LNCAP (cell line): ENCODE results near the gene PPP2R1B.

ENCODE experiments used
- TF ChIP-seq, protein P1 (sequence below): fragments of 450-650 bp; IDR thresholded peaks from 2 replicates; pipeline ENCODE4 v1.5.1; 2017; ENCODE audit warnings: mild to moderate bottlenecking

The PPP2R1B gene

DNA sequence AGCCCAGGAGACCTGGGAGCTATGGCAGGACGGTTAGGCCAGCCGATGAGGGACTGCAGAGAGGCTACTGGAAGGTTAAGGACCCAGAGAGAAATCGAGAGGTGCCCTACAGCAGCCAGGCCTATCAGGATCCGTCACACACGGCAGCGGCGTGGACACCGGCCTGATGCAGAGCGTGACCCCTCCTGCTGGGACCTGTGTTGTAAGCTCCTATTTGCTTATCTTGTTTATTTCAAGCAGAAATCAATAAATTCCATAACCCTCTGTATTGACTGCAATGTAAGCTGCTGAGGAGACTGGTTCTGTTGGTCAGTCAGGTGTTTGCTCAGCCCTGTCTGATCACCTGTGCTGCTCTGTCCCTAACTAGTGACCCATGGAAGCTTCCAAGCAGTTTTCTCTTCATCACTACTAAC, 39.9 kb downstream of the PPP2R1B start:
- TF ChIP-seq, protein P1, sequence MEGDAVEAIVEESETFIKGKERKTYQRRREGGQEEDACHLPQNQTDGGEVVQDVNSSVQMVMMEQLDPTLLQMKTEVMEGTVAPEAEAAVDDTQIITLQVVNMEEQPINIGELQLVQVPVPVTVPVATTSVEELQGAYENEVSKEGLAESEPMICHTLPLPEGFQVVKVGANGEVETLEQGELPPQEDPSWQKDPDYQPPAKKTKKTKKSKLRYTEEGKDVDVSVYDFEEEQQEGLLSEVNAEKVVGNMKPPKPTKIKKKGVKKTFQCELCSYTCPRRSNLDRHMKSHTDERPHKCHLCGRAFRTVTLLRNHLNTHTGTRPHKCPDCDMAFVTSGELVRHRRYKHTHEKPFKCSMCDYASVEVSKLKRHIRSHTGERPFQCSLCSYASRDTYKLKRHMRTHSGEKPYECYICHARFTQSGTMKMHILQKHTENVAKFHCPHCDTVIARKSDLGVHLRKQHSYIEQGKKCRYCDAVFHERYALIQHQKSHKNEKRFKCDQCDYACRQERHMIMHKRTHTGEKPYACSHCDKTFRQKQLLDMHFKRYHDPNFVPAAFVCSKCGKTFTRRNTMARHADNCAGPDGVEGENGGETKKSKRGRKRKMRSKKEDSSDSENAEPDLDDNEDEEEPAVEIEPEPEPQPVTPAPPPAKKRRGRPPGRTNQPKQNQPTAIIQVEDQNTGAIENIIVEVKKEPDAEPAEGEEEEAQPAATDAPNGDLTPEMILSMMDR = no peak

DNA sequence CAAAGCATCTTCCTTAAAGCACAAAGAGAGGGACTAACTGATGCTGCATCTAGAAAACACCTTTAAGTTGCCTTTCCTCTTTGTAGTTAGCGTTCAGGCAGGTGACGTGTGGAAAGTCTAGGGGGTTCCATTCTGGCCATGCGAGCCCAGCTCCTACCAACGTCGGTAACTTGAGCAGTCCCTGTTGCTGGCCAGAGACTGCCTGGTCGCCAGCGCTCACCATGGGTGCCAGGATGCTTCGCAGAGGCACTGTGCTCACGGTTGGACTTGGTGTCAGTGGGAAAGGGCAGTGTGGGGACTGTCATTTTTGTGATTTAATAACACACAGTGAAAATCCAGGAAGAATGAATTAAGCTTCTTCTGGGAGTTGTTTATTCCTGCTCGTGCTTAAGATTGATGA, 40.6 kb downstream of the PPP2R1B start:
- TF ChIP-seq, protein P1 = no peak

DNA sequence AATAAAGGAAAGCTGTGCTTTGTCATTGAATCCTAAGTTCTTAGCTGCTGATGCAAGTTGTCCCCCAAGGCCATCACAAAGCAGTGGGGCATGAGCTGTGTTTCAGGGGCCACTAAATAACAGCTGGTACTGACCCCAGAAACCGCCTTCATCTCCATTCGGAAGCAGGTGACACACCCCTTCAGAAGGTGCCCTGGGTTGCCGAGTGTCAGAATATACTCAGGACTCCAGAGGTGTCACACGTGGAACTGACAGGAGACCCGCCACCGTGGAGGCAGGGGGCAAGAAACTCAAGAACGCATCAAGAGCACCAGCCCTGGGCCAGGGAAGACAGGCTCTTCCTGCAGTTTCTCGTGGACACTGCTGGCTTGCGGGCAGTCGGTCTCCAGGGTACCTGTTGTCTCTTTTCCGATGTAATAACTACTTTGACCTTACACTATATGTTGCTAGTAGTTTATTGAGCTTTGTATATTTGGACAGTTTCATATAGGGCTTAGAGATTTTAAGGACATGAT, 41.5 kb downstream of the PPP2R1B start:
- TF ChIP-seq, protein P1 = no peak

DNA sequence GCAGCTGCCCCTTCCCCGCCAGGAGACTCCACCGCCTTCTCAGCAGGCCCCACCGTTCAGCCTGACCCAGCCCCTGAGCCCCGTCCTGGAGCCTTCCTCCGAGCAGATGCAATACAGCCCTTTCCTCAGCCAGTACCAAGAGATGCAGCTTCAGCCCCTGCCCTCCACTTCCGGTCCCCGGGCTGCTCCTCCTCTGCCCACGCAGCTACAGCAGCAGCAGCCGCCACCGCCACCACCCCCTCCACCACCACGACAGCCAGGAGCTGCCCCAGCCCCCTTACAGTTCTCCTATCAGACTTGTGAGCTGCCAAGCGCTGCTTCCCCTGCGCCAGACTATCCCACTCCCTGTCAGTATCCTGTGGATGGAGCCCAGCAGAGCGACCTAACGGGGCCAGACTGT, 42.6 kb downstream of the PPP2R1B start:
- TF ChIP-seq, protein P1 = no peak

DNA sequence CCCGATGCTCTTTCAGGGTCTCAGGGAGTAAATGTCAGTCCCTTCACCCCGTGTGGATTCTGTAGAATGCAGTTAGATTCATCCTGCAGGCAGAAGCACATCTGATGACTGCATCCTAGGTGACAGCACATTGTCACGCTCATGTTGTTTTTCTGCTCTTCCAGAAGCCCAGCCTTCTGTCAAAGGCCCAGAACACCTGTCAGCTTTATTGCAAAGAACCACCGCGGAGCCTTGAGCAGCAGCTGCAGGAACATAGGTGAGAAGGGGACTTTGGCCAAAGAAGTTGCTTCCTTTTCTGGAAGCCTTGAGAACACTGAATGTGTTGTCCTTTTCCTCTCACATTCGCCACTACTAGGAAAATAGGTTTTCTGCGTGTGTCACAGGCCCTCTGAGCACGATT, 43.7 kb downstream of the PPP2R1B start:
- TF ChIP-seq, protein P1 = no peak

DNA sequence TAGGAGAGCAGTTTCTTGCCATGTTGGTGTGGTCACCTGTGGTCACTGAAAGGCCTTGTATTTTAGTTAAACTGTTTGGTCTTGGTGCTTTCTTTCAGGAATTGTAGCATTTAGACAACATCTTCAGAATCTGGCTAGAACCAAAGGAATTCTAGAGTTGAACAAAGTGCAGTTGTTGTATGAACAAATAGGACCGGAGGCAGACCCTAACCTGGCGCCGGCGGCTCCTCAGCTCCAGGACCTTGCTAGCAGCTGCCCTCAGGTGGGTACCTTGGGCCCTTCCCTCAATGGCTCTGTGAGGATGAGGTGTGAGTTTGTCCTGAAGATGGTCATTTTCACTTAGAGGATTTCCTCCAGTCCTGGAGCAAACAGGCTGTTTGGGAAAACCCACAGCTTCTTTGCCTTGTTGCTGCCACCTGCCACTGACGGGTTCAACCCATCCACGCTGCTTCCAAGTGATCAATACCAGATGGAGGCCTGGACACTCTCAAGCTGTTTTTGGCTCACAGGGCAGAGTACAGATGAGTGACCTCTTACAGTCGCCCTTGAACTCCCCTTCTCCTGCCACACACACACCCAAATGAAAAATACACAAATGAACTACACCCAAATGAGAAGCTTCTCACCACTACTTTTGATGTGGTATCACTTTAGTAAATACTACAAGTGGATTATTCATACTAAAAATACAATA, 45.2 kb downstream of the PPP2R1B start:
- TF ChIP-seq, protein P1 = no peak

DNA sequence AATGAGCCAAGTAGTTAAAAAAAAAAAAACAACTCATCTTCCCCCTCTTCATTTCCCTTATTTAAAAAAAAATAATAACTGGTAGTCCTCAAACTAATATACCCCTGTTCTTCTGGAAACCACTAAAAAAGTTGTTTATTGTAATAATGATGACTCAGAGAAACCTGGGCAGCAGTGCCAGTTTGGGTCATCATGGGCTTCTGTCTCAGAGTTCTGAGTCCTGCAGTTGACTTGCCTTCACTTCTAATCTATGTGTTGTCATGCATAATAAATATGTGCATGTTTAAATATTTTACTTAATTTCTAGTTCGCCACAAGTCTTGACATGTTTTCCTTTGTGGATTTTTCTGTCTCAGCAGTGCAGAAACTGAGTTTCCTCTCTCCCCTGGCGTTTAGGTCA, 46.8 kb downstream of the PPP2R1B start:
- TF ChIP-seq, protein P1 = no peak
